ENCODE data around the gene MORF4L2.

The MORF4L2 gene

GRCh38 chrX:103631145-103631544, 55.4 kb downstream of the MORF4L2 start:
- DNase-seq (ENCODE audit: low spot score) = no peak

- DNase-seq (ENCODE audit: low spot score) = no peak
Observed at GRCh38 chrX:103630171-103630511, 56.4 kb downstream of the MORF4L2 start.

- DNase-seq (ENCODE audit: low spot score) = peak; percentile 57
Observed at GRCh38 chrX:103629318-103630170, 57.0 kb downstream of the MORF4L2 start.

GRCh38 chrX:103628386-103629317, 57.8 kb downstream of the MORF4L2 start, which contains the start of gene TCEAL1:
Gene TCEAL1 (plus strand): TSS chrX:103628975. CDS start chrX:103629917, 942 bp downstream.
- DNase-seq (ENCODE audit: low spot score) = peak; percentile 29

- no peak for DNase-seq (ENCODE audit: low spot score)
Observed at GRCh38 chrX:103626855-103627254, 59.6 kb downstream of the MORF4L2 start.
